ENCODE results near the gene TYK2.

- TF ChIP-seq EZH2 (IDR thresholded peaks at IDR 0.05; ENCODE audit: insufficient read depth, poor library complexity, severe bottlenecking) (no peak), EZH2phosphoT487 (IDR thresholded peaks at IDR 0.05; ENCODE audit: insufficient read depth, low read depth) (no peak)
Measured at GRCh38 chr19:10404888-10405820, 24.8 kb upstream of the TYK2 start.
